Muscle layer of duodenum (tissue), 2 donors: ENCODE measurements around the gene CCDC69.

Experiments
- H3K27ac ChIP-seq: one replicate; pipeline ENCODE4 v1.7.0; 2013; ENCODE audit warnings: mild to moderate bottlenecking, low read length
- H3K27me3 ChIP-seq: one replicate; pipeline ENCODE4 v1.7.0; 2013; ENCODE audit warnings: low read depth, mild to moderate bottlenecking, control low read depth, low read length
- H3K36me3 ChIP-seq, 2 donors: one replicate each; pipeline ENCODE4 v1.7.0; 2013; ENCODE audit warnings: low read length in 2 of 2, control low read depth in 1 of 2, mild to moderate bottlenecking in 1 of 2; ENCODE audit not compliant: insufficient read depth in 2 of 2, control insufficient read depth in 1 of 2
- H3K4me1 ChIP-seq, 2 donors: one replicate each; pipeline ENCODE4 v1.7.0; 2013; ENCODE audit warnings: low read length in 2 of 2, mild to moderate bottlenecking in 2 of 2, control low read depth in 1 of 2, moderate library complexity in 1 of 2; ENCODE audit not compliant: insufficient read depth in 2 of 2, control insufficient read depth in 1 of 2
- H3K4me3 ChIP-seq, 2 donors: one replicate each; pipeline ENCODE4 v1.7.0; 2013; ENCODE audit warnings: low read length in 2 of 2, low read depth in 1 of 2, mild to moderate bottlenecking in 1 of 2
- H3K9me3 ChIP-seq, 2 donors: one replicate each; pipeline ENCODE4 v1.7.0; 2013; ENCODE audit warnings: low read length in 2 of 2, control low read depth in 1 of 2, mild to moderate bottlenecking in 1 of 2; ENCODE audit not compliant: control insufficient read depth in 1 of 2
- donor health status: healthy.

CCDC69 gene

DNA sequence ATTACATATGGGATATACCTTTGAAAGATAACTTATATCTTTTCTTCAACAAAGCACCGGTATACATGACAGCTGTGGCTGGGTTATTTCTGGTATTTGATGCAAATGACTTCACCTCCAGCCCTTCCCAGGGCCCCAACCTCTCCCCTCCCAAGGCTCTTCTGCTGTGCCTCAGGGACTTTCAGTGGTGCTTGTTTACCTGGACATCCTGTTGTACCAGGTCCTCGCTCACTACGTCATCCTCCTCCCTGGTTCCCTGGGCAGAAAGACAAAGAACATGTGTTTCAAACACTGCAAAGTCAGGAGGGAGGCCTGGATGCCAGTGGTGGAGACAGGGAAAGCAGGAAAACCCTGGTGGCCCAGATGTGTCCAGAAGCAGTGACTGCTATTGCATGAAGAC, 89.7 kb downstream of the CCDC69 start:
- no peak overlapping the region for H3K27ac ChIP-seq

DNA sequence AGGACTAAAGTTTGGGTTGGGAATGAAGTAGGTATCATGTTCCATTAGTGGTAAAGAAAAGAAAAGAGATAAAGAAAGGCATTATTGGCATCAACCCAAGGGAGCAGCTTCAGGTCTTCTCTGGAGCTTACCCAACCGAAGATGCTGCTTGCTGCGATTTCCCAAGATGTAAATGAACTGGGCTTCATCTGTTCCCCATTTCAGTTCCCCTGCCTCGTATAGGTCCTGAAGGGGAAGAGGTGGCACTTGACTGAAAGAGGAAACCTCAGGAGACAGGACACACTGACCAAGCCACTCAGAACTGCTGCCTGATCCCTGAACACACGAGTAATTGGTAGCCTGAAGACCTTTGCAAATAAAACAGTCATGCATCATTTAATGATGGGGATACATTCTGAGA, 90.9 kb downstream of the CCDC69 start:
- Histone ChIP-seq H3K36me3 (peaks cover 87 to 96% of the 10 kb centered on the region in 2 donors), H3K27me3 (no peaks in the 10 kb centered on the region), H3K4me3 (no peak overlapping the region), H3K9me3 (no peaks in the 10 kb centered on the region), H3K27ac (no peak overlapping the region), H3K4me1 (no peaks in the 10 kb centered on the region)

More for the DNA sequence above, 89.7 kb downstream of the CCDC69 start:
- peaks cover 90 to 97% of the 10 kb centered on the region in 2 donors for H3K36me3 ChIP-seq
- H3K4me3 ChIP-seq: no peak overlapping the region
- no peaks in the 10 kb centered on the region for H3K27me3 ChIP-seq
- no peaks in the 10 kb centered on the region for H3K9me3 ChIP-seq
- no peaks in the 10 kb centered on the region for H3K4me1 ChIP-seq
